CD4-positive, alpha-beta T cell treated with Interleukin-17A for 4 hours (primary cell): ENCODE results near the gene ABTB1.
A peak's percentile ranks its signal among the peaks of the same experiment; 100 is the strongest.

Experiments used
- DNase-seq: peaks from one replicate; pipeline ENCODE4 v3.0.0-alpha.2; 2020; ENCODE audit warnings: mixed read lengths

ABTB1 gene

DNA sequence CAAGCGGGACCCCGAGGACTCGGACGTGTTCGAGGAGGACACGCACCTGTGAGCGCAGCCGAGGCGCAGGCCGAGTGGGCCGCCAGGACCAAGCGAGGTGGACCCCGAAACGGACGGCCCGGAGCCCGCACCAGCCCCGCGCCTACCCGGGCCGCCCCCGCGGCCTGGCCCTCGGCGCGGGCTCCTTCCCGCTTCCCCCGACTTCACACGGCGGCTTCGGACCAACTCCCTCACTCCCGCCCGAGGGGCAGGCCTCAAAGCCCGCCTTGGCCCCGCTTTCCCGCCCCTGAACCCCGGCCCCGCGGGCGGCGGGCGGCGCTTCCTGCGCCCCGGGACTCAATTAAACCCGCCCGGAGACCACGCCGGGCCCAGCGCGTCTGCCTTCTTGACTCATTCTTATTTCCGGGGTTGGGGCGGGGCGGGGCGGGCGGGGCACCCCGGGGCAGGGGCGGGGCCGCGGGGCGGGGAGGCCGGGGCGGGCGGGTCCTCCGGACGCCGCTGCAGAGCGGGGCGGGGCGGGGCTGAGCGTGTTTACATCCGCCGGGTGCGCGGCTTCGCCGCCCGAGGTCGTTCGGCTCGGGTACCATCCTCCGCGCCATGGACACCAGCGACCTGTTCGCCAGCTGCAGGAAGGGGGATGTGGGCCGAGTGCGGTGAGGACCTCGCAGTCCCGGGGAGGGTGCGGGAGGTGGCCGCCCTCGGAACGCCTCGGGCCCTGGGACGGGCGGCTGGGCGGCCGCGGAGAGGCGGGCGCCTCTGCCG is at the start of gene ABTB1:
ABTB1 (plus strand) TSS at position 524 of the 762 bp plus-strand sequence; CDS start at position 598, 74 bp downstream.
- peak; percentile 95 for DNase-seq

DNA sequence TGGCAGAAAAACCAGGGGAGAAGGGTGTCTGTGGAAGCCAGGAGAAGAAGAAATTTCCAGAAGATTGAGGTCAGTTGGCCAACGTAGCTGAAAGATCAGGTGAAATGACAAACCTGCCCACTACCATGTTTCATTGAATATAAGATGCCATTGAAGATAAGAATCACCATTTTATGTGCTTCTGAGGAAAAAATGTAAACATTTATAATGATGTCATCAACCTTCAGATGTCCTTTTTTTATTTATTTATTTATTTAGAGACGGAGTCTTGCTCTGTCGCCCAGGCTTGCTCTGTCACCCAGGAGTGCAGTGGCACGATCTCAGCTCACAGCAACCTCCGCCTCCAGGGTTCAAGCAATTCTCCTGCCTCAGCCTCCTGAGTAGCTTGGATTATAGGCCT is 48.7 kb upstream of the ABTB1 start:
- no peak for DNase-seq

DNA sequence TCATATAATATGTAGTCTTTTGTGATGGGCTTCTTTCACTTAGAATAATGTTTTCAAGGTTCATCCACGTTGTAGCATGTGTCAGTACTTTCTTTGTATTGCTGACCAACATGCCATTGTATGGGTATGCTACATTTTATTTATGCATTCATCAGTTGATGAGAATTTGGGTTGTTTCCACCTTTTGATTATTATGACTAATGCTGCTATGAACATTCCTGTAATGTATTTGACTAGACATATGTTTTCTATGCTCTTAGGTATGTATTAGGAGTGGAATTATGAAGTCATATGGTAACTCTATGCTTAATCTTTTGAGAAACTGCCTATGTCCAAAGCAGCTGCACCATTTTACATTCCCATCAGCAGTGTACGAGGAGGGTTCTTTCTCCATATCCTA is 46.9 kb upstream of the ABTB1 start:
- no peak for DNase-seq

- DNase-seq = no peak
Measured at GRCh38 chr3:127628426-127628787, 44.3 kb upstream of the ABTB1 start.

DNA sequence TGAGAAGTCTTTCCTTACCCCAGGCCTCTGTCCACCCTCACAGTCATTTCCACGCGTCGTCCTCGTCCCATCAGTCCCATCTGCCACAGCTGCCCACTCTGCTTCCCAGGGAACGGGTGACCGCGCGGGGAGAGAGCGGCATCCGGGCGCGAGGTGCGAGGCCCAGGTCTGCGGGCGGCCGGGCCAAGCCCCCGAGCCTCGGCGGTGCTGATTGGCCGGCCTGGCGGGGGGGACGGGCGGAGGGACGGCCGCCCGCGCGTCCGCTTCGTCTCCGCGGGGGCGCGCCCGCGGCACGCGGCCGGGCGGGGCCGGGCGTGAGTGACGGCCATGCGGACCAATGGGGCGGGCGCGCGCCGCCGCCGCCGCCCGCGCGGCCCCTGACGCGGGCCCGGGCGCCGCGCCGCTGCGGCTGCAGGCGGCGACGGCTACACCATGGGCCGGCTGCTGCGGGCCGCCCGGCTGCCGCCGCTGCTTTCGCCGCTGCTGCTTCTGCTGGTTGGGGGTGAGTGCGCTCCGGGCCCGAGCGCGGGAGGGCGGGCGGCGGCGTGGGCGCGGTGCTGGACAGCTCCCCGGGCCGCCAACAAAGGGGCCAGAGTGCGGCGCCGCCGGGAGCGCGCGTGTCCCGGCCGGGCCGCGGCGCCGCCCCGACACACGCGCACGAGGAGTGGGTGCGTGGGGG is 43.8 kb upstream of the ABTB1 start, which contains the start of gene PODXL2:
PODXL2 (plus strand) TSS at position 398 of the 679 bp plus-strand sequence; CDS start at position 433, 35 bp downstream.
- peak; percentile 56 for DNase-seq

GRCh38 chr3:127629467-127630403 is 43.0 kb upstream of the ABTB1 start:
- DNase-seq = peak; percentile 46

DNA sequence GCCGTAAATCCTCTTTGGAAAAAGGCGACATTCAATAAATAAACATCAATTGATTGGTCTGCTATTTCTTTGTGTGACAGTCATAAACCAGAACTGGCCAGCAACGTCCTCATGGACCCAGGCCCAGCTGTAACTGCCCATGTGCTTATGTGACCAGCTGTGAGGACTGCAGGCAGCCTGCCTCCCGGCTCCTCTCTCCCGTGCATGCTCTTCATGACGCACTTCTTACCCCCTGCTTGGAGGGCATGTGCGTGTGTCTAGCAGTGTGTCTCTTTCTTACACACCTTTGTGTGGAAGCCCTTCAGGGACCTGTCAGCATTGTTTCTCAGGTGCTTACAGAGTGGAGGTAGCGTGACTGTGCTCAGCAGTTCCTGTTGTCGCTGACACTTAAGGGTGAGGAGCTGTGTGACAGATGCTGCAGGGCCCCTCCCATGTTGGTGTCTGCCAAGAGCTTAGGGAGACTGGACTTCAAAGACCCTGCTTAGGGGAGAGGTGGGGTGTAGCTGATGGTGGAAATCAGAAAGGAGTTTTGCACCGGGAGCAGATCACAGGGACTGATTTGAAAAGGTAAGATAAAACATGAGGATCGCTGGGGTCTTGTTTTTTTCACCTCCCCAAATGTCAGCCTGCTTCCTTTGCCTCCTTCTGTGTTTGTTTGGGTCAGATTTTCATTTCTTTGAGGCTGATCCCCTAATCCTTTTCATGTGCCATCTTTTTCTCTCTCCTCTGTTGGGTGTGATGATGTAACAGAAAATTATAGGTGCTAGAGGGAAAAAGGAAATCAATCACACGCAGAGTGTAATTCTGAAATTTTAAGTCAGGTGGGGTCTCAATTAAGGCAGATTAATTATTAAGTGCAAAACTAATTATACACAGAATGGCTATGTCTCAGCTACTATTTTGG is 41.7 kb upstream of the ABTB1 start:
- DNase-seq = no peak

DNA sequence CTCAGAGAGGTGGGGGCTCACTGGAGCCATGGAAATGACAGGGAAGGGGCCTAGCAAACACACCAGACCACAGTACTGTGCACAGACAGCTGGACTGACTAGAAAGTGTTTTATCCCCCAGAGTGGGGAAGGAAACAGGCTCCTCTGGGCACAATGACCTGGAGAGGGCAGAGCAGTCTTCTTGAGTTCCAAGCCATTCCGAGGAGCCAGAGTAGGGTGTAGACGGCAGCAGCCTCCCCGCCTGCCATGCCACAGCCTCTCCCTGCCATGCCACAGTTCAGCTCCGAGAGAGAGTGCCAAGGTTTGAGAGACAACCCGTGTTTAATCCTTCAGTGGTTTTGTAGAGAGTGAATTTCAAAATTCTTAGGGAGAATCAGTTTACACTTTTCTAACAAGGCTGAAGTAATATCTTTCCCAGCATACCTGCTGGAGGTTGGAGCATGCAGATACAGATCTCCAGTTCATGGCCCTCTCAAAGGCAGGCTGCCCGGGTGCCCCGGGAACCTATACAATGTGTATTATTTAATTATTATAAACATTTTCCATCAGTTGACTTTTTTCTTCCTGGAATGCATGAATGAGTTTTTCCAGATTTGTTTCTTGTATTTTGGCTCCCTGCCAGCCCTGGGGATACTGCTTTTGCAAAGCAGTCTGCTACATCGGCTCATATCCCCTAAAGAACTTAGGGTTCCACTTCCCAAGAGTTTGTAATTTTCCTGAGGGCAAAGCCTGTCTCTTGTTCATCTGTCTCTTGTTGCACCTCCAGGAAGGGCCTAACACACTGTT is 40.5 kb upstream of the ABTB1 start:
- no peak for DNase-seq

DNA sequence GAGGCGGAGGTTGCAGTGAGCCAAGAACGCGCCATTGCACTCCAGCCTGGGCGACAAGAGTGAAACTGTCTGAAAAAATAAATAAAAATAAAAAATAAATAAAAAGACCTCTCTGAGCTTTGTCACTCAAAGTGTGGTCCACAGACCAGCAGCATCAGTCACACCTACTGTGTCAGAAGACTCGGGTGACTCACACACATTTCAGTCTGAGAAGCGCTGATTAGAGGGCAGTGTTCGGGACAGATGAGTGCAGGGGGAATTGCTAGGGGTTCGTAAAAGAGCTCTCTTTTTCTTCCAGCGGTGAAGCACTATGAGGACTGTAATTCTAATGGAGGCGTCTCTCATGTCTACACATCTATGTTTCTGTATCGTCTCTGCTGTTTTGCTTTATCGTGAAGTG is 38.1 kb upstream of the ABTB1 start:
- DNase-seq = no peak

DNA sequence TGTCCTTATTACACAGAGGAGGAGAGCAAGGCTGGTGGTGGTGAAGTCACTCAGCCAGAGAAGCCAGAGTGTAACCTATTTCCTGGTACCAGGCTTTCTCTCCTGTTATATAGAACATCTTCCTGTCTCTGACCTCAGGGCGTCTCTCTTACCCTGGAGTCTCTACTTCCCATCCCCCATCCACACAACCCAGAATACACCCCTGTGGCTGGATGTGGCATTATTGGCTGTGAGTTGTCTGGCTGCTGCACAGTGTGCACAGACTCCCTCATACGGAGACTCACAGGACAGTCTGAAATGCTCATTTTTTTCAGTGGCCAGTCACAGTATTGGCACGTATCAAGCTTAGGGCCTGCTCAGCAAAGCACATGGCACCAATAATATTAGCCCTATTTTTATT is 35.2 kb upstream of the ABTB1 start:
- peak; percentile 19 for DNase-seq

GRCh38 chr3:127637971-127638370 is 34.8 kb upstream of the ABTB1 start:
- no peak for DNase-seq

GRCh38 chr3:127639173-127640041 is 33.3 kb upstream of the ABTB1 start:
- DNase-seq = no peak

GRCh38 chr3:127640042-127640355 is 32.8 kb upstream of the ABTB1 start:
- no peak for DNase-seq

DNA sequence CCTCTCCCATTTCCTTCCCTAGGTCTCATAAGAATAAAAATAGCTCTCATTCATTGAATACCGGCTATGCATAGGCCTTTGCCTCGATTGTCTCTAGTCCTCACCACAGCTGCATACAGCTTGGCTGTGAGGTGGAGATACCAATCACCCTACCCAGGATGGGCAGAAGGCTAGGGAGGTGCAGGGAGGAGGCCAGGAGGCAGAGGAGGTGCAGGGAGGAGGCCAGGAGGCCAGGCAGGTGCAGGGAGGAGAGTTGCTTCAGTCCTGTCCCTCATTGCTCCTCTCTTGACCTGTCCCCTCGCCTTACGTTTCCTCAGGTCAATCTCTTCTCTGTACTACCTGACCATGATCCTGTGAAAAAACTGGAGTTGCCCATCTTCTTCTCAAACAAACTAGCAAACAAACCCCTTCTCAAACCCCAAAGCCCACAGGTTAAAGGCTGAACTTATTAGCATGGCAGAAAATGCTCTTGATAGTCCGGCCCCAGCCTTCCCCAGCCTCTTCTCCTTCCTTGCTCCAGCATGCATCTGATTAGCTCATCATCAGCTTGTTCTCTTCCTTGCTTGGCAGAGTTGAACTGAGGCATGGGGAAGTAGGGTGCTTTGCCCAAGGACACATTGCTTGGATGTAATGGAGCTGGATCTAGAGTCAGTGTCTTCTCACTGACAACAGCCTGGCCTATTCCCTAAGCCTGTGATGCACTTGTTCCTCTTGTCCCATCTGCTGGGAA is 27.9 kb upstream of the ABTB1 start:
- no peak for DNase-seq

- DNase-seq = no peak
Measured at GRCh38 chr3:127645371-127646015, 27.3 kb upstream of the ABTB1 start.

- no peak for DNase-seq
Measured at GRCh38 chr3:127646501-127647046, 26.2 kb upstream of the ABTB1 start.

DNA sequence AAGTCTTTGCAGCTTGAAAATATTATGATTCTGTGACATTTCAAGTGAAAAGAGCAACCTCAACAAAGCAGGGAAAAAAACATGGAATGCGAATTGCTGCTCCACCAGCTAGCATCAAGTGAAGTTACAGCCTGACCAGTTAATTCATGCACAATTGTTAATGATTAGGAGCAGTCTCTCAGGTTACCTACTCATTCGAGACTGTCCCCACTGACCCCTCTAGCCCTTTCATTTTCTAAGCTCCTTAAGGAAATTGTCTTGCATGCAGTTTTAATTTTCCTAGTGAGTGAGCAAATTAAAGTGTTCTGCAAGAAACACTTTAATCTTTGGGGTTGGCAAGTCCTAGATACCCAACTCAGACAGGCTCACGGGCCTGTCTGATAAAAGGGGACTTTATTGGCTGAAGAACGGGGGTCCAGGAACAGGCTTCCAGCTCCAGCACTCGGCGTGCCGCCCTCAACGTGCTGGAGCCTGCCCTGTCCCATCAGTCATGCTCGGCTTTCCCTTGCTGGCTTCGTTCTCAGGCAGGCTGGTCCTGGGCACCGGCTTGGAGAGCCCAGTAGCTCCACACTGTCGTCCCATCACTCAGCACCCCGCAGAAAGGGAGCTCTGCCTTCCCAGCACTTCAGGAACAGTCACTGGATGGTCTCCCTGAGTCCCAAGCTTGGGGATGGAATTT is 25.4 kb upstream of the ABTB1 start:
- no peak for DNase-seq

GRCh38 chr3:127647845-127648204 is 24.9 kb upstream of the ABTB1 start:
- no peak for DNase-seq
